ENCODE data around the gene SLC22A14. TPM values are rescaled to one million over a fixed set of nuclear protein-coding genes. Genes with fewer than 3 reads are reported as not detected.

Gene SLC22A14
- total RNA-seq, 4 donors from 2014 or later: 0.23 TPM; not detected in 3

DNA sequence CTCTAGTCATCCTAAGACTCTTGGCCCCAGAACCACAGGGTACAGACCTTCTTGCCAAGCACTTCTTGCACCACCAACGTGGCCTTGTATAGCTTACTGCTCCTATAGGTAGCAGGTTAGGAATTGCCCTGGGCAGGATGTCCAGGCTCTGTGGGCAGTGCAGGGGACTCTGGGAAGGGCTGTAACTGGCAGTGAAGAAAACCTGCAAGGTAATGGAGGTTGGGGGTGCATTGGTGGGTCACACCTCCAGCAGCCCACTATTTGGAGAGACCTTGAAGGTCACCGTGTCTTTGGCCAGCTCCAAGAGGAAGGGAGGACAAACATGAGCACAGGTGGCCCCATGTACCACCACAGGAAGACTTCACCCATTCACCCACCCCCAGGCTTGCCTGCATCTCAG lies 43.2 kb downstream of the SLC22A14 start:
- Histone ChIP-seq H3K27ac (replicated peaks in 1 of 4) (no peak overlapping the region), H3K27me3 (peaks cover 0 to 8% (median 0%) of the 10 kb centered on the region in 4 donors), H3K4me1 (no peaks in the 10 kb centered on the region), H3K4me3 (no peak overlapping the region), H3K36me3 (no peaks in the 10 kb centered on the region), H3K9me3 (peaks cover 0 to 5% (median 0%) of the 10 kb centered on the region in 4 donors)
- intact Hi-C loops (cut with DNase I): no loop called here
- no peak for TF ChIP-seq POLR2A (IDR thresholded peaks at IDR 0.05; ENCODE audit: low read depth)
- no peak for TF ChIP-seq EP300 (IDR thresholded peaks at IDR 0.05)
- no peak for TF ChIP-seq POLR2AphosphoS5 (IDR thresholded peaks at IDR 0.05)
- TF ChIP-seq, protein P1, sequence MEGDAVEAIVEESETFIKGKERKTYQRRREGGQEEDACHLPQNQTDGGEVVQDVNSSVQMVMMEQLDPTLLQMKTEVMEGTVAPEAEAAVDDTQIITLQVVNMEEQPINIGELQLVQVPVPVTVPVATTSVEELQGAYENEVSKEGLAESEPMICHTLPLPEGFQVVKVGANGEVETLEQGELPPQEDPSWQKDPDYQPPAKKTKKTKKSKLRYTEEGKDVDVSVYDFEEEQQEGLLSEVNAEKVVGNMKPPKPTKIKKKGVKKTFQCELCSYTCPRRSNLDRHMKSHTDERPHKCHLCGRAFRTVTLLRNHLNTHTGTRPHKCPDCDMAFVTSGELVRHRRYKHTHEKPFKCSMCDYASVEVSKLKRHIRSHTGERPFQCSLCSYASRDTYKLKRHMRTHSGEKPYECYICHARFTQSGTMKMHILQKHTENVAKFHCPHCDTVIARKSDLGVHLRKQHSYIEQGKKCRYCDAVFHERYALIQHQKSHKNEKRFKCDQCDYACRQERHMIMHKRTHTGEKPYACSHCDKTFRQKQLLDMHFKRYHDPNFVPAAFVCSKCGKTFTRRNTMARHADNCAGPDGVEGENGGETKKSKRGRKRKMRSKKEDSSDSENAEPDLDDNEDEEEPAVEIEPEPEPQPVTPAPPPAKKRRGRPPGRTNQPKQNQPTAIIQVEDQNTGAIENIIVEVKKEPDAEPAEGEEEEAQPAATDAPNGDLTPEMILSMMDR (IDR thresholded peaks at IDR 0.05): no peak
- WGBS: 100% methylated on average over 1 of the region's 2 CpGs
- peak; percentile 86 for DNase-seq (ENCODE audit: extremely low spot score)

- Histone ChIP-seq H3K4me3 (no peak overlapping the region), H3K9me3 (no peaks in the 10 kb centered on the region), H3K27ac (replicated peaks in 1 of 4) (no peak overlapping the region), H3K4me1 (no peaks in the 10 kb centered on the region), H3K27me3 (peaks cover 0 to 8% (median 0%) of the 10 kb centered on the region in 4 donors), H3K36me3 (no peaks in the 10 kb centered on the region)
- TF ChIP-seq EP300 (IDR thresholded peaks at IDR 0.05) (no peak), POLR2A (IDR thresholded peaks at IDR 0.05; ENCODE audit: low read depth) (no peak), POLR2AphosphoS5 (IDR thresholded peaks at IDR 0.05) (no peak)
- TF ChIP-seq, protein P1 (IDR thresholded peaks at IDR 0.05): no peak
- intact Hi-C loops (cut with DNase I): no loop called here
- DNase-seq (ENCODE audit: extremely low spot score): peak; percentile 70
Observed at GRCh38 chr3:38327335-38328009, 45.4 kb downstream of the SLC22A14 start.

DNA sequence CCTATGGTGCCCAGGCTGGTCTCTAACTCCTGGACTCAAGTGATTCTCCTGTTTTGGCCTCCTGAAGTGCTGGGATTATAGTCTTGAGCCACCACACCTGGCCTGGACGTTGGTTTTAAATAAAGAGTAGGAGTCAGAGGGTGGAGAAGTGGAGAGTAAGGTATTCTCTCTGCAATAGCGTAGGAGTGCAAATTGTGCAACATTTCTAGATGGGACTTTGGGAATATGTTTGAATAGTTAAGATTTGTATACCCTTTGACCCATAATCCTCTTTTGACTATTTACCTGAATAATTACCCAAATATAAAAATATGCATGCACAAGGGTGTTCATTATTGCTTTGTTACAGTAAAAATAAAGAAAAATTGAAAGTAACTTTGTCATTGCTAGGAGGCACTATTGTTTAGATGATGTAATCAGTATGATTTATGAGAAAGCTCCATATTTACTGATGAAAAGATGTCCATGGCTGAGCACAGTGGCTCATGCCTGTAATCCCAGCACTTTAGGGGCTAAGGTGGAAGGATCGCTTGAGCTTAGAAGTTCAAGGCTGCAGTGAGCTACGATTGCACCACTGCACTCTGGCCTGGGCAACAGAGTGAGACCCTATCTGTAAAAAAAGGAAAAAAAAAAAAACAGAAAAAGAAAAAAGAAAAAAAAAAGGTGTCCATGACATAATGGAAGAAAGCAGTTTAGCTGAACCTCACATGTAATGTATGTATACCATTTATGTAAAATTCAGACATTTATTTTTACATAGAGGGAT lies 49.3 kb downstream of the SLC22A14 start:
- Histone ChIP-seq H3K27ac (replicated peaks in 1 of 4) (no peak overlapping the region), H3K27me3 (peaks cover 0 to 4% (median 0%) of the 10 kb centered on the region in 4 donors), H3K4me1 (no peaks in the 10 kb centered on the region), H3K36me3 (no peaks in the 10 kb centered on the region), H3K4me3 (no peak overlapping the region), H3K9me3 (no peaks in the 10 kb centered on the region)
- TF ChIP-seq POLR2AphosphoS5 (IDR thresholded peaks at IDR 0.05) (no peak), POLR2A (IDR thresholded peaks at IDR 0.05; ENCODE audit: low read depth) (no peak), EP300 (IDR thresholded peaks at IDR 0.05) (no peak)
- TF ChIP-seq, protein P1 (IDR thresholded peaks at IDR 0.05): no peak
- intact Hi-C loops (cut with DNase I): no loop called here
- DNase-seq (ENCODE audit: extremely low spot score): peak; percentile 37
- WGBS: 80% methylated on average over 4 of the region's 4 CpGs

GRCh38 chr3:38332201-38332600 lies 50.1 kb downstream of the SLC22A14 start:
- no peak overlapping the region for H3K4me3 ChIP-seq
- intact Hi-C loops (cut with DNase I): no loop called here

More at GRCh38 chr3:38332201-38332600, 50.1 kb downstream of the SLC22A14 start:
- Histone ChIP-seq H3K36me3 (no peaks in the 10 kb centered on the region), H3K4me1 (no peaks in the 10 kb centered on the region), H3K27me3 (no peaks in the 10 kb centered on the region), H3K9me3 (no peaks in the 10 kb centered on the region), H3K27ac (replicated peaks in 1 of 4) (no peak overlapping the region)
- peak; percentile 3 for DNase-seq (ENCODE audit: extremely low spot score)
- no peak for TF ChIP-seq EP300 (IDR thresholded peaks at IDR 0.05)
- no peak for TF ChIP-seq POLR2A (IDR thresholded peaks at IDR 0.05; ENCODE audit: low read depth)
- TF ChIP-seq, protein P1 (IDR thresholded peaks at IDR 0.05): no peak
- no peak for TF ChIP-seq POLR2AphosphoS5 (IDR thresholded peaks at IDR 0.05)
- WGBS: 53% methylated on average over 3 of the region's 3 CpGs
